Vagina (tissue), 2 donors: ENCODE data around the gene PDPK1. TPM values are rescaled to one million over a fixed set of nuclear protein-coding genes. Genes with fewer than 3 reads are reported as not detected.

Experiments used
- DNase-seq, 2 donors: peaks; one replicate each; pipeline ENCODE4 v3.0.0-alpha.2; 2017; ENCODE audit errors: extremely low spot score in 2 of 2
- H3K27ac ChIP-seq: fragments of 200-600 bp; sonication (generic); one replicate; pipeline ENCODE4 v1.5.1; 2019
- H3K27me3 ChIP-seq: fragments of 200-600 bp; sonication (generic); one replicate; pipeline ENCODE4 v1.5.1; 2019
- H3K36me3 ChIP-seq, 2 donors: fragments of 200-600 bp; sonication (generic); one replicate each; pipeline ENCODE4 v1.5.1; 2017 to 2019
- H3K4me1 ChIP-seq: fragments of 200-600 bp; sonication (generic); one replicate; pipeline ENCODE4 v1.5.1; 2019
- H3K4me3 ChIP-seq, 2 donors: fragments of 200-600 bp; sonication (generic); 1 replicate in 1 of 2; 2 replicates in 1 of 2; pipeline ENCODE4 v1.5.1; 2016 to 2019
- H3K9me3 ChIP-seq: fragments of 200-600 bp; sonication (generic); one replicate; pipeline ENCODE4 v1.5.1; 2019
- CTCF ChIP-seq, 3 experiments: fragments of 450-650 bp in 2 of 3; fragments of 200-600 bp in 1 of 3; sonication (generic) in 1 of 3; IDR thresholded peaks; one replicate each; pipeline ENCODE4 v1.5.1; 2017 to 2019; ENCODE audit warnings: antibody characterized with exemption in 3 of 3, mild to moderate bottlenecking in 2 of 3, moderate library complexity in 2 of 3
- POLR2A ChIP-seq, 2 donors: fragments of 450-650 bp; IDR thresholded peaks; one replicate each; pipeline ENCODE4 v1.6.1; 2017; ENCODE audit warnings: antibody characterized with exemption in 2 of 2, mild to moderate bottlenecking in 2 of 2, moderate library complexity in 2 of 2
- POLR2AphosphoS5 ChIP-seq, 2 donors: sonication (generic); formaldehyde crosslinking; IDR thresholded peaks; one replicate each; pipeline ENCODE4 v1.9.0; 2017; ENCODE audit warnings: antibody characterized with exemption in 2 of 2, mild to moderate bottlenecking in 2 of 2, low read depth in 1 of 2; ENCODE audit not compliant: insufficient read depth in 1 of 2
- intact Hi-C: fragments of 100-400 bp; cut with DNase I; formaldehyde crosslinking; loops from one replicate; pipeline ENCODE4 v1.15.1; 2023
- total RNA-seq: library from RNA; depleted of rRNA; stranded (reverse); fragments of >200 nt; gene quantifications from one replicate; pipeline ENCODE4 v1.2.3, GENCODE V29; 2016

The PDPK1 gene
- total RNA-seq, 1 donor from 2014 or later: 29.2 TPM

- no peak for DNase-seq
- H3K36me3 ChIP-seq: peaks cover 0 to 10% of the 10 kb centered on the region in 2 donors
- intact Hi-C loops: no loop called here
- TF ChIP-seq POLR2A (IDR thresholded peaks at IDR 0.05): no peak
- peaks cover 22% of the 10 kb centered on the region for H3K4me1 ChIP-seq
- no peak overlapping the region for H3K4me3 ChIP-seq
- H3K27ac ChIP-seq: no peak overlapping the region
- H3K27me3 ChIP-seq: no peaks in the 10 kb centered on the region
- H3K9me3 ChIP-seq: no peaks in the 10 kb centered on the region
Observed at GRCh38 chr16:2493605-2494004, 44.2 kb upstream of the PDPK1 start.

GRCh38 chr16:2494616-2495015 is 43.2 kb upstream of the PDPK1 start:
- intact Hi-C loops: no loop called here
- no peak for TF ChIP-seq POLR2A (IDR thresholded peaks at IDR 0.05)
- H3K36me3 ChIP-seq: peaks cover 0 to 10% of the 10 kb centered on the region in 2 donors
- no peaks in the 10 kb centered on the region for H3K9me3 ChIP-seq
- no peaks in the 10 kb centered on the region for H3K27me3 ChIP-seq
- DNase-seq: no peak
- H3K4me3 ChIP-seq: no peak overlapping the region
- H3K4me1 ChIP-seq: peaks cover 30% of the 10 kb centered on the region
- H3K27ac ChIP-seq: no peak overlapping the region

GRCh38 chr16:2495041-2495440 is 42.8 kb upstream of the PDPK1 start:
- Histone ChIP-seq H3K9me3 (no peaks in the 10 kb centered on the region), H3K27ac (no peak overlapping the region), H3K4me3 (no peak overlapping the region), H3K4me1 (peaks cover 35% of the 10 kb centered on the region), H3K36me3 (peaks cover 0 to 10% of the 10 kb centered on the region in 2 donors), H3K27me3 (no peaks in the 10 kb centered on the region)
- TF ChIP-seq POLR2AphosphoS5 (IDR thresholded peaks at IDR 0.05; ENCODE audit: insufficient read depth in 1 of 2, low read depth in 1 of 2): no peak
- no peak for TF ChIP-seq POLR2A (IDR thresholded peaks at IDR 0.05)
- no peak for TF ChIP-seq CTCF (IDR thresholded peaks at IDR 0.05)
- DNase-seq: no peak
- intact Hi-C loops: no loop called here

- peaks cover 0 to 10% of the 10 kb centered on the region in 2 donors for H3K36me3 ChIP-seq
- no peaks in the 10 kb centered on the region for H3K9me3 ChIP-seq
- H3K4me1 ChIP-seq: peaks cover 42% of the 10 kb centered on the region
- no peak overlapping the region for H3K27ac ChIP-seq
- TF ChIP-seq CTCF (IDR thresholded peaks at IDR 0.05) (no peak), POLR2AphosphoS5 (IDR thresholded peaks at IDR 0.05; ENCODE audit: insufficient read depth in 1 of 2, low read depth in 1 of 2) (no peak), POLR2A (IDR thresholded peaks at IDR 0.05) (no peak)
- no peak for DNase-seq
- intact Hi-C loops: no loop called here
- no peaks in the 10 kb centered on the region for H3K27me3 ChIP-seq
- H3K4me3 ChIP-seq: no peak overlapping the region
Observed at GRCh38 chr16:2496223-2497115, 41.4 kb upstream of the PDPK1 start.

GRCh38 chr16:2497116-2497630 is 40.6 kb upstream of the PDPK1 start:
- TF ChIP-seq CTCF (IDR thresholded peaks at IDR 0.05) (no peak), POLR2AphosphoS5 (IDR thresholded peaks at IDR 0.05; ENCODE audit: insufficient read depth in 1 of 2, low read depth in 1 of 2) (no peak), POLR2A (IDR thresholded peaks at IDR 0.05) (no peak)
- Histone ChIP-seq H3K4me3 (no peak overlapping the region), H3K27me3 (no peaks in the 10 kb centered on the region), H3K36me3 (peaks cover 0 to 10% of the 10 kb centered on the region in 2 donors), H3K9me3 (no peaks in the 10 kb centered on the region), H3K27ac (no peak overlapping the region), H3K4me1 (peaks cover 49% of the 10 kb centered on the region)
- no peak for DNase-seq
- intact Hi-C loops: no loop called here
